ENCODE results near the gene CD33. TPM values are rescaled to one million over a fixed set of nuclear protein-coding genes. Genes with fewer than 3 reads are reported as not detected.
A peak's percentile ranks its signal among the peaks of the same experiment; 100 is the strongest.
"Not testable (repeated sequence)": the region's sequence is repeated elsewhere in the genome, so short reads cannot be mapped to it uniquely, and the experiment has no call there.

Gene CD33
- total RNA-seq: 2.3 TPM
- 1 to 10 TPM; 2.2 to 3.9 (median 2.8) TPM for polyA plus RNA-seq (ENCODE audit: insufficient read depth in 1 of 8, insufficient read length in 8 of 8, low replicate concordance in 1 of 8)
- long read RNA-seq, donor 1: 0 reads
- long read RNA-seq, donor 2: 0 reads
- long read RNA-seq, donor 3, partial matches to known transcripts: 0 of 3 reads
- long read RNA-seq, donor 3, other reads (novel, unspliced or antisense): 0 of 3 reads
- long read RNA-seq, donor 4, partial matches to known transcripts: 0 of 1 reads
- long read RNA-seq, donor 4, other reads (novel, unspliced or antisense): 0 of 1 reads
- long read RNA-seq, donor 5, partial matches to known transcripts: 0 of 1 reads
- long read RNA-seq, donor 5, other reads (novel, unspliced or antisense): 0 of 1 reads
- long read RNA-seq, donor 6: 0 reads
- long read RNA-seq, donor 7: 0 reads
- long read RNA-seq, donor 8: 0 reads
- long read RNA-seq, donor 9: 0 reads
- long read RNA-seq, donor 10: 0 reads
- long read RNA-seq, donor 11, partial matches to known transcripts: 0 of 1 reads
- long read RNA-seq, donor 11, other reads (novel, unspliced or antisense): 0 of 1 reads

GRCh38 chr19:51224898-51225393 is at the start of gene CD33:
Gene CD33, plus strand, starts transcription at chr19:51225080. Its CDS starts 39 bp downstream, at chr19:51225119.
- not testable (repeated sequence) for H3K27ac ChIP-seq (ENCODE audit: low read length); H3K9me3 ChIP-seq (replicated peaks; ENCODE audit: control insufficient read depth, low read depth, low read length); H3K4me1 ChIP-seq (ENCODE audit: control insufficient read depth, insufficient read depth, low read length); H3K27me3 ChIP-seq (ENCODE audit: control insufficient read depth, insufficient read depth, low read length); H3K36me3 ChIP-seq (ENCODE audit: control insufficient read depth, insufficient read depth, low read length)
- peak within 1 kb of the TSS; percentile 5 for H3K4me3 ChIP-seq (ENCODE audit: low read length)
- WGBS (ENCODE audit: insufficient coverage): 93% methylated on average over 4 of the region's 11 CpGs
- peak; percentile 35 for DNase-seq

- Histone ChIP-seq H3K27me3 (ENCODE audit: control insufficient read depth, insufficient read depth, low read length) (peaks cover 5% of the 10 kb centered on the region), H3K4me1 (ENCODE audit: control insufficient read depth, insufficient read depth, low read length) (no peaks in the 10 kb centered on the region), H3K4me3 (ENCODE audit: low read length) (no peak overlapping the region), H3K36me3 (ENCODE audit: control insufficient read depth, insufficient read depth, low read length) (no peaks in the 10 kb centered on the region), H3K9me3 (replicated peaks; ENCODE audit: control insufficient read depth, low read depth, low read length) (no peaks in the 10 kb centered on the region), H3K27ac (ENCODE audit: low read length) (no peak overlapping the region)
- no CpG with 5 or more reads among the region's 1 CpG for WGBS (ENCODE audit: insufficient coverage)
- DNase-seq: peak; percentile 29
Observed at GRCh38 chr19:51179256-51179655, 45.6 kb upstream of the CD33 start.

- H3K27ac ChIP-seq (ENCODE audit: low read length): no peak overlapping the region
- H3K9me3 ChIP-seq (replicated peaks; ENCODE audit: control insufficient read depth, low read depth, low read length): no peaks in the 10 kb centered on the region
- no peak for DNase-seq
- H3K4me1 ChIP-seq (ENCODE audit: control insufficient read depth, insufficient read depth, low read length): no peaks in the 10 kb centered on the region
- 93% methylated on average over 39 of the region's 39 CpGs for WGBS (ENCODE audit: insufficient coverage)
- H3K27me3 ChIP-seq (ENCODE audit: control insufficient read depth, insufficient read depth, low read length): peaks cover 5% of the 10 kb centered on the region
- H3K4me3 ChIP-seq (ENCODE audit: low read length): no peak overlapping the region
- H3K36me3 ChIP-seq (ENCODE audit: control insufficient read depth, insufficient read depth, low read length): no peaks in the 10 kb centered on the region
Observed at GRCh38 chr19:51181377-51181912, 43.4 kb upstream of the CD33 start.

- H3K4me1 ChIP-seq (ENCODE audit: control insufficient read depth, insufficient read depth, low read length): no peaks in the 10 kb centered on the region
- no peaks in the 10 kb centered on the region for H3K36me3 ChIP-seq (ENCODE audit: control insufficient read depth, insufficient read depth, low read length)
- no peak overlapping the region for H3K4me3 ChIP-seq (ENCODE audit: low read length)
- peaks cover 5% of the 10 kb centered on the region for H3K27me3 ChIP-seq (ENCODE audit: control insufficient read depth, insufficient read depth, low read length)
- 68% methylated on average over 28 of the region's 31 CpGs for WGBS (ENCODE audit: insufficient coverage)
- H3K27ac ChIP-seq (ENCODE audit: low read length): no peak overlapping the region
- DNase-seq: no peak
- no peaks in the 10 kb centered on the region for H3K9me3 ChIP-seq (replicated peaks; ENCODE audit: control insufficient read depth, low read depth, low read length)
Observed at GRCh38 chr19:51181913-51182419, 42.9 kb upstream of the CD33 start.

- WGBS (ENCODE audit: insufficient coverage): 78% methylated on average over 8 of the region's 8 CpGs
- no peaks in the 10 kb centered on the region for H3K4me1 ChIP-seq (ENCODE audit: control insufficient read depth, insufficient read depth, low read length)
- H3K27ac ChIP-seq (ENCODE audit: low read length): no peak overlapping the region
- no peaks in the 10 kb centered on the region for H3K36me3 ChIP-seq (ENCODE audit: control insufficient read depth, insufficient read depth, low read length)
- no peak overlapping the region for H3K4me3 ChIP-seq (ENCODE audit: low read length)
- DNase-seq: no peak
- no peaks in the 10 kb centered on the region for H3K9me3 ChIP-seq (replicated peaks; ENCODE audit: control insufficient read depth, low read depth, low read length)
- peaks cover 5% of the 10 kb centered on the region for H3K27me3 ChIP-seq (ENCODE audit: control insufficient read depth, insufficient read depth, low read length)
Observed at GRCh38 chr19:51183629-51184028, 41.3 kb upstream of the CD33 start.

- Histone ChIP-seq H3K27ac (ENCODE audit: low read length) (no peak overlapping the region), H3K9me3 (replicated peaks; ENCODE audit: control insufficient read depth, low read depth, low read length) (no peaks in the 10 kb centered on the region), H3K27me3 (ENCODE audit: control insufficient read depth, insufficient read depth, low read length) (peaks cover 5% of the 10 kb centered on the region), H3K36me3 (ENCODE audit: control insufficient read depth, insufficient read depth, low read length) (no peaks in the 10 kb centered on the region), H3K4me1 (ENCODE audit: control insufficient read depth, insufficient read depth, low read length) (no peaks in the 10 kb centered on the region), H3K4me3 (ENCODE audit: low read length) (no peak overlapping the region)
- no peak for DNase-seq
- 74% methylated on average over 22 of the region's 25 CpGs for WGBS (ENCODE audit: insufficient coverage)
Observed at GRCh38 chr19:51185069-51185867, 39.6 kb upstream of the CD33 start.

GRCh38 chr19:51185868-51186215 is 39.0 kb upstream of the CD33 start:
- Histone ChIP-seq H3K9me3 (replicated peaks; ENCODE audit: control insufficient read depth, low read depth, low read length) (no peaks in the 10 kb centered on the region), H3K36me3 (ENCODE audit: control insufficient read depth, insufficient read depth, low read length) (no peaks in the 10 kb centered on the region), H3K27ac (ENCODE audit: low read length) (no peak overlapping the region), H3K4me3 (ENCODE audit: low read length) (no peak overlapping the region), H3K4me1 (ENCODE audit: control insufficient read depth, insufficient read depth, low read length) (no peaks in the 10 kb centered on the region), H3K27me3 (ENCODE audit: control insufficient read depth, insufficient read depth, low read length) (peaks cover 5% of the 10 kb centered on the region)
- WGBS (ENCODE audit: insufficient coverage): 83% methylated on average over 4 of the region's 5 CpGs
- no peak for DNase-seq

GRCh38 chr19:51186323-51186722 is 38.6 kb upstream of the CD33 start:
- 65% methylated on average over 6 of the region's 13 CpGs for WGBS (ENCODE audit: insufficient coverage)
- H3K36me3 ChIP-seq (ENCODE audit: control insufficient read depth, insufficient read depth, low read length): no peaks in the 10 kb centered on the region
- no peaks in the 10 kb centered on the region for H3K9me3 ChIP-seq (replicated peaks; ENCODE audit: control insufficient read depth, low read depth, low read length)
- H3K27me3 ChIP-seq (ENCODE audit: control insufficient read depth, insufficient read depth, low read length): peaks cover 5% of the 10 kb centered on the region
- no peaks in the 10 kb centered on the region for H3K4me1 ChIP-seq (ENCODE audit: control insufficient read depth, insufficient read depth, low read length)
- no peak overlapping the region for H3K4me3 ChIP-seq (ENCODE audit: low read length)
- DNase-seq: no peak
- H3K27ac ChIP-seq (ENCODE audit: low read length): no peak overlapping the region

- Histone ChIP-seq H3K27ac (ENCODE audit: low read length) (no peak overlapping the region), H3K4me3 (ENCODE audit: low read length) (no peak overlapping the region), H3K36me3 (ENCODE audit: control insufficient read depth, insufficient read depth, low read length) (no peaks in the 10 kb centered on the region), H3K27me3 (ENCODE audit: control insufficient read depth, insufficient read depth, low read length) (peaks cover 3% of the 10 kb centered on the region), H3K4me1 (ENCODE audit: control insufficient read depth, insufficient read depth, low read length) (no peaks in the 10 kb centered on the region), H3K9me3 (replicated peaks; ENCODE audit: control insufficient read depth, low read depth, low read length) (no peaks in the 10 kb centered on the region)
- no peak for DNase-seq
- WGBS (ENCODE audit: insufficient coverage): 81% methylated on average over 6 of the region's 11 CpGs
Observed at GRCh38 chr19:51187395-51188226, 37.3 kb upstream of the CD33 start.

Data from muscle of leg (tissue), 16 donors.